ENCODE measurements around the gene CYS1. TPM values are rescaled to one million over a fixed set of nuclear protein-coding genes. Genes with fewer than 3 reads are reported as not detected.

CYS1 gene
- total and polyA plus RNA-seq, 8 donors, result 0.60 to 18.8 (median 15.8) TPM

DNA sequence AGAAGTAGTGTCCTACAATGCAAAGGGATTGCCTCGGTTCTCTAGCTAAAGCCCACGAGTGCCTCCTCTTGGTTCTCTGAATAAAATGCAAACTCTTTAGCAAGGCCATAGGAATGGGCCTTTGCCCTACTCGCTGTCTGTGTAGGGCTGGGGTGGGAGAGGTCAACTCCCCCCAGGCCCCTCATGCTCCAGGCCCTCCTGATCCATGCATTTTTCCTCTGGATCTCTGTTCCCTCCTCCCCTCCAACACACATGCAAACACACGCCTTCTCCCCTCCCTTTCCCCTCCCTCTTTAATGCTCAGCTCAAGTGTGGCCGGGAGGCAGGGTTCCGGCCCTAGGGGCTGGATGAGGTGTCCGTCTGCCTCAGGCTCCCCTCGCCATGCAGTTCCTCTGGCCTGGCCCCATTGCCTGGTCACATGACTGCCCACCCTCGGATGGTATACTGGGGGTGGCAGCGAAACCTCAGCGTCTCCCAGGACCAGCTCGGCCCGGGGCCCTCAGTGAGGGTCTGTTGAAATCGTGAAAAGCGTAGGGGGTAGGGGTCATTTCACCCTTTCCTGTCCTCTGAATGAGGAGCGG, 51.7 kb downstream of the CYS1 start:
- no peaks in the 10 kb centered on the region for H3K36me3 ChIP-seq
- peak; percentile 5 for ATAC-seq
- no peak for TF ChIP-seq CTCF (IDR thresholded peaks at IDR 0.05)
- peaks cover 10 to 31% of the 10 kb centered on the region in 2 donors for H3K4me1 ChIP-seq
- intact Hi-C loops (cut with DNase I), result no loop called here
- DNase-seq, result peak in 1 of 4 donors; percentile 65
- H3K9me3 ChIP-seq, result no peaks in the 10 kb centered on the region
- H3K27me3 ChIP-seq, result no peaks in the 10 kb centered on the region
- H3K27ac ChIP-seq, result peak overlapping the region; percentile 67 to 73
- H3K4me3 ChIP-seq, result no peak overlapping the region

- intact Hi-C loops (cut with DNase I), result no loop called here
- Histone ChIP-seq H3K4me3 (no peak overlapping the region), H3K36me3 (no peaks in the 10 kb centered on the region), H3K9me3 (no peaks in the 10 kb centered on the region), H3K27me3 (no peaks in the 10 kb centered on the region), H3K27ac (peak overlapping the region in 1 of 2 donors; percentile 73), H3K4me1 (peaks cover 10 to 31% of the 10 kb centered on the region in 2 donors)
- no peak for TF ChIP-seq CTCF (IDR thresholded peaks at IDR 0.05)
- DNase-seq (peak in 1 of 4 donors; percentile 39), ATAC-seq (no peak)
Observed at GRCh38 chr2:10027660-10028330, 52.4 kb downstream of the CYS1 start.

- no peak for TF ChIP-seq CTCF (IDR thresholded peaks at IDR 0.05)
- H3K4me3 ChIP-seq, result no peak overlapping the region
Observed at GRCh38 chr2:10026940-10027569, 53.2 kb downstream of the CYS1 start.

DNA sequence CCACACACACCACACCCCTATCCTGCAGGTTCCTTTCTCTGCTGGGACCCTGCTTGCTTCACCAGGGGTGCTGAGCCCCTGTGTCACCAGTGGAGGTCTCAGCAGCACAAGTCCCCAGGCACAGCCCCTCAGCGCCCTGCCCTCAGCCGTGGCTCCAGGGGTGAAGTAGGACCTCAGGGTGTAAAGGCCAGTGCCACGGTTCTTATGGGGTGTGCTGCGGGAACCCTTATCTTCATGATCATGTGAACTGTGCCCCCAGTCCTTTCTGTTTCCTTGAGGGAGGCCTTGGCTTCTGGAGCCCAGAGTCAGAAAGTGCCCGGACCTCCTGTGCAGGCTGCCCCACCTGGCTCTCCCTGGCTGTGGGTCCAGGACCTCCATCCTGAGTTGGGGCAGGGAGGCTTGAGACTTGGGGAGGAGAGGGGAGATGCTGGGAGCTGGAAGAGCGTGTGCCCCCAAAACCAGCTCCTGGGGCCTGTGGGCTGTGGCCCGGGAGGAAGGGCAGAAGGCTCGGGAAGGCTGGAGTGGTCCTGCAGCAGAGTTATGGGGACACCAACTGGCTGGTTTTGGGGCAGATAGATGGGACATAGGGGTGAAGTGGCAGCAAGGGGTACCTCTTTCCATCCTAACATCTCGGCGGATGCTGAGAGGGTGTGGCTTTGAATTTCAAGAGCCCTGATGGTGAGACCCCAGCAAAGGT, 57.1 kb downstream of the CYS1 start:
- DNase-seq (peak in 1 of 4 donors; percentile 48), ATAC-seq (no peak)
- no peaks in the 10 kb centered on the region for H3K36me3 ChIP-seq
- no peak overlapping the region for H3K4me3 ChIP-seq
- intact Hi-C loops (cut with DNase I), result no loop called here
- no peaks in the 10 kb centered on the region for H3K9me3 ChIP-seq
- TF ChIP-seq CTCF (IDR thresholded peaks at IDR 0.05), result no peak
- H3K4me1 ChIP-seq, result peaks cover 0 to 17% of the 10 kb centered on the region in 2 donors
- no peaks in the 10 kb centered on the region for H3K27me3 ChIP-seq
- no peak overlapping the region for H3K27ac ChIP-seq

More at GRCh38 chr2:10026940-10027569, 53.2 kb downstream of the CYS1 start:
- Histone ChIP-seq H3K9me3 (no peaks in the 10 kb centered on the region), H3K4me1 (peaks cover 10 to 31% of the 10 kb centered on the region in 2 donors), H3K27ac (no peak overlapping the region), H3K36me3 (no peaks in the 10 kb centered on the region), H3K27me3 (no peaks in the 10 kb centered on the region)
- no peak for ATAC-seq
- intact Hi-C loops (cut with DNase I), result no loop called here
- DNase-seq, result peak in 1 of 4 donors; percentile 20

DNA sequence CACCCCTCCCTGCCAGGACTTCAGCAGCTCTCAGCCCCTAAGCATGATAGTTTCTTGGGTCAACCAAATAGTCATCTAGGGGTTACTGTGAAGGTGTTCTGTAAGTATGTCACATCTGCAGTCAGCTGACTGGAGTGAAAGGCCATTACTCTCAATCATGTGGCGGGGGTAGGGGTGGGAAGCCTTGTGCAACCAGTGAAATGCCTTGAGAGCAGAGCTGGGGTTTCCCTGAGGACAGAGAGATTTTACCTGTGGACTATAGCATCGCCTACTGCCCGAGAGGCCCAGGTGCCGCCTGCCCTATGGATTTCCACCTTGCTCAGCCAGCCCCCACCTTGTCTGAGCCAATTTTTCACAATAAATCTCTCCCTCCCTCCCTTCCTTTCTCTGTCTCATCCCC, 57.8 kb downstream of the CYS1 start:
- no peak for ATAC-seq
- no peak for DNase-seq
- no peaks in the 10 kb centered on the region for H3K9me3 ChIP-seq
- H3K36me3 ChIP-seq, result no peaks in the 10 kb centered on the region
- intact Hi-C loops (cut with DNase I), result no loop called here
- H3K27me3 ChIP-seq, result no peaks in the 10 kb centered on the region
- H3K27ac ChIP-seq, result no peak overlapping the region
- peaks cover 0 to 18% of the 10 kb centered on the region in 2 donors for H3K4me1 ChIP-seq
- TF ChIP-seq CTCF (IDR thresholded peaks at IDR 0.05), result no peak
- H3K4me3 ChIP-seq, result no peak overlapping the region

All from left lung (tissue), 10 donors.